HepG2 (cell line): ENCODE measurements around the gene TMED6. TPM values are rescaled to one million over a fixed set of nuclear protein-coding genes. Genes with fewer than 3 reads are reported as not detected.

Experiments
- CCDC6 ChIP-seq: sonication (generic); formaldehyde crosslinking; IDR thresholded peaks from 2 replicates; pipeline ENCODE4 v1.8.1; 2022; ENCODE audit warnings: mild to moderate bottlenecking, missing genetic modification reagents, moderate library complexity
- CEBPG ChIP-seq: IDR thresholded peaks from 2 replicates; pipeline ENCODE4 v1.6.1; 2016
- JDP2 ChIP-seq: sonication (generic); formaldehyde crosslinking; IDR thresholded peaks from 2 replicates; pipeline ENCODE4 v1.8.1; 2022; ENCODE audit warnings: missing genetic modification reagents, borderline replicate concordance
- KDM3A ChIP-seq: IDR thresholded peaks from 2 replicates; pipeline ENCODE4 v1.6.1; 2018; ENCODE audit warnings: low read depth, missing compliant biosample characterization
- NONO ChIP-seq, 2 experiments: fragments of 450-650 bp in 1 of 2; sonication (generic) in 1 of 2; formaldehyde crosslinking in 1 of 2; IDR thresholded peaks in 1 of 2; conservative IDR thresholded peaks in 1 of 2; 2 replicates each; pipeline versions ENCODE4 v1.6.1 to v1.8.0; 2017 to 2022; ENCODE audit warnings: mild to moderate bottlenecking in 1 of 2, missing genetic modification reagents in 1 of 2, moderate library complexity in 1 of 2
- PAX8 ChIP-seq: sonication (generic); formaldehyde crosslinking; IDR thresholded peaks from 2 replicates; pipeline ENCODE4 v1.8.0; 2022; ENCODE audit warnings: mild to moderate bottlenecking, missing genetic modification reagents, borderline replicate concordance
- SMARCC2 ChIP-seq: fragments of 450-650 bp; IDR thresholded peaks from 2 replicates; pipeline ENCODE4 v1.6.1; 2017; ENCODE audit warnings: antibody characterized with exemption, mild to moderate bottlenecking
- SNAPC2 ChIP-seq: sonication (generic); formaldehyde crosslinking; IDR thresholded peaks from 2 replicates; pipeline ENCODE4 v1.8.1; 2022; ENCODE audit warnings: mild to moderate bottlenecking, missing genetic modification reagents
- TBP ChIP-seq: sonication (generic); formaldehyde crosslinking; IDR thresholded peaks from 2 replicates; pipeline ENCODE4 v1.5.0; 2020; ENCODE audit warnings: missing genetic modification reagents
- TCF7L2 ChIP-seq: IDR thresholded peaks from 2 replicates; pipeline ENCODE4 v1.6.1; 2011; ENCODE audit warnings: mild to moderate bottlenecking, low read depth, low read length, moderate library complexity
- ZBTB3 ChIP-seq: sonication (generic); formaldehyde crosslinking; IDR thresholded peaks from 2 replicates; pipeline ENCODE4 v1.4.0; 2020; ENCODE audit warnings: low read depth, mild to moderate bottlenecking, moderate library complexity, missing genetic modification reagents, borderline replicate concordance
- ZNF124 ChIP-seq: sonication (generic); formaldehyde crosslinking; IDR thresholded peaks from 2 replicates; pipeline ENCODE4 v1.4.0; 2020; ENCODE audit warnings: missing genetic modification reagents
- ZNF143 ChIP-seq: sonication (generic); formaldehyde crosslinking; IDR thresholded peaks from 2 replicates; pipeline ENCODE4 v1.4.0; 2020; ENCODE audit warnings: missing genetic modification reagents
- ZNF207 ChIP-seq: fragments of 450-650 bp; IDR thresholded peaks from 2 replicates; pipeline ENCODE4 v1.6.1; 2016; ENCODE audit warnings: antibody characterized with exemption, borderline replicate concordance
- polyA plus RNA-seq, 8 experiments: library from polyadenylated mRNA; depleted of rRNA in 3 of 8; stranded (reverse) in 7 of 8; unstranded in 1 of 8; fragments of >200 nt; fragmentation: Illumina TruSeq in 4 of 8; extraction: Trizol in 4 of 8; gene quantifications; 2 replicates each; pipeline versions ENCODE4 v1.2.1 to v1.2.3, GENCODE V29; 2011 to 2016; ENCODE audit warnings: low read depth in 4 of 8, missing spikeins in 1 of 8, mixed read lengths in 1 of 8; ENCODE audit not compliant: insufficient read depth in 1 of 8
- total RNA-seq, 5 experiments: library from RNA; depleted of rRNA; stranded (reverse); fragments of >200 nt; fragmentation: Illumina TruSeq; extraction: Trizol; gene quantifications; 2 replicates each; pipeline ENCODE4 v1.2.3, GENCODE V29; 2016; ENCODE audit warnings: low read depth in 1 of 5
- TF ChIP-seq, protein P1 (sequence below): sonication (generic); formaldehyde crosslinking; IDR thresholded peaks from 2 replicates; pipeline ENCODE4 v1.5.0; 2020; ENCODE audit warnings: missing genetic modification reagents
- TF ChIP-seq, protein P2 (sequence below): sonication (generic); formaldehyde crosslinking; IDR thresholded peaks from 2 replicates; pipeline ENCODE4 v1.4.0; 2020; ENCODE audit warnings: missing genetic modification reagents
- TF ChIP-seq, protein P3 (sequence below): sonication (generic); formaldehyde crosslinking; IDR thresholded peaks from 2 replicates; pipeline ENCODE4 v1.5.0; 2020; ENCODE audit warnings: missing genetic modification reagents
- TF ChIP-seq, protein P4 (sequence below): IDR thresholded peaks from 2 replicates; pipeline ENCODE4 v1.6.1; 2016; ENCODE audit warnings: missing genetic modification reagents, missing compliant biosample characterization
- TF ChIP-seq, protein P5 (sequence below): IDR thresholded peaks from 2 replicates; pipeline ENCODE4 v1.6.1; 2016; ENCODE audit warnings: mild to moderate bottlenecking
- TF ChIP-seq, protein P6 (sequence below): sonication (generic); formaldehyde crosslinking; IDR thresholded peaks from 2 replicates; pipeline ENCODE4 v1.4.0; 2020; ENCODE audit warnings: missing genetic modification reagents

Gene TMED6
- total and polyA plus RNA-seq, 2 of the 13 experiments (the other 11 are each of a cell fraction or from before 2014, with no cell fraction given), result 9.8 to 14.4 TPM

DNA sequence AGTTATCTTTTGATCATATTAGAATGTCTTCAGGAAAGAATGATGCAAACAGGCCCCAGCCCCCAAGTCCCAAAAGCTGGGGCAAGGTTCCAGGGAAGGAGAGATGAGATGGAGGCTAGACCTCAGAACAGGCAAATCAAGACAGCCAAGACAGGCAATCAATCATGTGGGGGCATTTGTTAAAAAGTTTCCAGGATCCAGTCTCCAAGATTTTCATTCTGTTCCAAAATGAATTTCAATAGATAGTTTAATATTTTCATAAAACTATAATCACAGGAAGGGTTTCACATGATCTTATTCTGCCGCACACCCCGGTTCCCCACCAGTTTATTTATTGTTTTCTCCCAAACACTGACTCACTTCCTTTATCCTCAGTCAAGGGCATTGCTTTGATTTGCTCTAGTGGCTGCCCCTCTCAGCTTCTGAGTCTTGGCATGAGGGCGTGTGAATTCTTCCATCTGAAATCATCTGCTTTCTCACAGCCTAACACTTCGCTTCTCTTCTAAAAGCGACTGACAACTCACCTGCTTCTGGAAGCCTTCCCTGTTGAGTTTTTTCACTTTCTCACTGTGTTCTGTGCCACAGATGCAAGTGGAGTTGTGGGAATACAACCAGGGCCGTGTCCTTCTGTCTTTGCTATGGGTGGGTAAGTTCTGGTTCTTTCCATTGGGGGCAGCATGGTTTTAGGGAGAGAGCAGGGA, 46.4 kb upstream of the TMED6 start (continued):
- TF ChIP-seq NONO (IDR thresholded peaks at IDR 0.05) (no peak), NONO (CRISPR knock-in tag; conservative IDR thresholded peaks at IDR 0.05) (no peak), SNAPC2 (CRISPR knock-in tag) (no peak), ZBTB3 (CRISPR knock-in tag) (no peak), KDM3A (CRISPR knock-in tag) (0 out of 2 replicates have a peak, but pooled peaks have one; percentile 24), SMARCC2 (no peak), ZNF124 (CRISPR knock-in tag) (peak; percentile 13; the same call in 1 of the 2 replicates), TCF7L2 (no peak), CEBPG (no peak), JDP2 (CRISPR knock-in tag) (no peak), TBP (CRISPR knock-in tag) (no peak), ZNF207 (no peak), ZNF143 (CRISPR knock-in tag) (no peak), PAX8 (CRISPR knock-in tag) (no peak), CCDC6 (0 out of 2 replicates have a peak, but pooled peaks have one; percentile 61)
- TF ChIP-seq, protein P1, sequence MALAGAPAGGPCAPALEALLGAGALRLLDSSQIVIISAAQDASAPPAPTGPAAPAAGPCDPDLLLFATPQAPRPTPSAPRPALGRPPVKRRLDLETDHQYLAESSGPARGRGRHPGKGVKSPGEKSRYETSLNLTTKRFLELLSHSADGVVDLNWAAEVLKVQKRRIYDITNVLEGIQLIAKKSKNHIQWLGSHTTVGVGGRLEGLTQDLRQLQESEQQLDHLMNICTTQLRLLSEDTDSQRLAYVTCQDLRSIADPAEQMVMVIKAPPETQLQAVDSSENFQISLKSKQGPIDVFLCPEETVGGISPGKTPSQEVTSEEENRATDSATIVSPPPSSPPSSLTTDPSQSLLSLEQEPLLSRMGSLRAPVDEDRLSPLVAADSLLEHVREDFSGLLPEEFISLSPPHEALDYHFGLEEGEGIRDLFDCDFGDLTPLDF (CRISPR knock-in tag), result no peak; the same call in 1 of the 2 replicates
- TF ChIP-seq, protein P2, sequence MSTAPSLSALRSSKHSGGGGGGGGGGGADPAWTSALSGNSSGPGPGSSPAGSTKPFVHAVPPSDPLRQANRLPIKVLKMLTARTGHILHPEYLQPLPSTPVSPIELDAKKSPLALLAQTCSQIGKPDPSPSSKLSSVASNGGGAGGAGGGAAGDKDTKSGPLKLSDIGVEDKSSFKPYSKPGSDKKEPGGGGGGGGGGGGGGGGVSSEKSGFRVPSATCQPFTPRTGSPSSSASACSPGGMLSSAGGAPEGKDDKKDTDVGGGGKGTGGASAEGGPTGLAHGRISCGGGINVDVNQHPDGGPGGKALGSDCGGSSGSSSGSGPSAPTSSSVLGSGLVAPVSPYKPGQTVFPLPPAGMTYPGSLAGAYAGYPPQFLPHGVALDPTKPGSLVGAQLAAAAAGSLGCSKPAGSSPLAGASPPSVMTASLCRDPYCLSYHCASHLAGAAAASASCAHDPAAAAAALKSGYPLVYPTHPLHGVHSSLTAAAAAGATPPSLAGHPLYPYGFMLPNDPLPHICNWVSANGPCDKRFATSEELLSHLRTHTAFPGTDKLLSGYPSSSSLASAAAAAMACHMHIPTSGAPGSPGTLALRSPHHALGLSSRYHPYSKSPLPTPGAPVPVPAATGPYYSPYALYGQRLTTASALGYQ, result no peak
- TF ChIP-seq, protein P3, sequence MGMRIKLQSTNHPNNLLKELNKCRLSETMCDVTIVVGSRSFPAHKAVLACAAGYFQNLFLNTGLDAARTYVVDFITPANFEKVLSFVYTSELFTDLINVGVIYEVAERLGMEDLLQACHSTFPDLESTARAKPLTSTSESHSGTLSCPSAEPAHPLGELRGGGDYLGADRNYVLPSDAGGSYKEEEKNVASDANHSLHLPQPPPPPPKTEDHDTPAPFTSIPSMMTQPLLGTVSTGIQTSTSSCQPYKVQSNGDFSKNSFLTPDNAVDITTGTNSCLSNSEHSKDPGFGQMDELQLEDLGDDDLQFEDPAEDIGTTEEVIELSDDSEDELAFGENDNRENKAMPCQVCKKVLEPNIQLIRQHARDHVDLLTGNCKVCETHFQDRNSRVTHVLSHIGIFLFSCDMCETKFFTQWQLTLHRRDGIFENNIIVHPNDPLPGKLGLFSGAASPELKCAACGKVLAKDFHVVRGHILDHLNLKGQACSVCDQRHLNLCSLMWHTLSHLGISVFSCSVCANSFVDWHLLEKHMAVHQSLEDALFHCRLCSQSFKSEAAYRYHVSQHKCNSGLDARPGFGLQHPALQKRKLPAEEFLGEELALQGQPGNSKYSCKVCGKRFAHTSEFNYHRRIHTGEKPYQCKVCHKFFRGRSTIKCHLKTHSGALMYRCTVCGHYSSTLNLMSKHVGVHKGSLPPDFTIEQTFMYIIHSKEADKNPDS (CRISPR knock-in tag), result no peak
- TF ChIP-seq, protein P4, sequence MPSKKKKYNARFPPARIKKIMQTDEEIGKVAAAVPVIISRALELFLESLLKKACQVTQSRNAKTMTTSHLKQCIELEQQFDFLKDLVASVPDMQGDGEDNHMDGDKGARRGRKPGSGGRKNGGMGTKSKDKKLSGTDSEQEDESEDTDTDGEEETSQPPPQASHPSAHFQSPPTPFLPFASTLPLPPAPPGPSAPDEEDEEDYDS, result peak; percentile 64; the same call in 1 of the 2 replicates
- TF ChIP-seq, protein P5, sequence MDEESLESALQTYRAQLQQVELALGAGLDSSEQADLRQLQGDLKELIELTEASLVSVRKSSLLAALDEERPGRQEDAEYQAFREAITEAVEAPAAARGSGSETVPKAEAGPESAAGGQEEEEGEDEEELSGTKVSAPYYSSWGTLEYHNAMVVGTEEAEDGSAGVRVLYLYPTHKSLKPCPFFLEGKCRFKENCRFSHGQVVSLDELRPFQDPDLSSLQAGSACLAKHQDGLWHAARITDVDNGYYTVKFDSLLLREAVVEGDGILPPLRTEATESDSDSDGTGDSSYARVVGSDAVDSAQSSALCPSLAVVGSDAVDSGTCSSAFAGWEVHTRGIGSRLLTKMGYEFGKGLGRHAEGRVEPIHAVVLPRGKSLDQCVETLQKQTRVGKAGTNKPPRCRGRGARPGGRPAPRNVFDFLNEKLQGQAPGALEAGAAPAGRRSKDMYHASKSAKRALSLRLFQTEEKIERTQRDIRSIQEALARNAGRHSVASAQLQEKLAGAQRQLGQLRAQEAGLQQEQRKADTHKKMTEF, result peak; percentile 66
- TF ChIP-seq, protein P6, sequence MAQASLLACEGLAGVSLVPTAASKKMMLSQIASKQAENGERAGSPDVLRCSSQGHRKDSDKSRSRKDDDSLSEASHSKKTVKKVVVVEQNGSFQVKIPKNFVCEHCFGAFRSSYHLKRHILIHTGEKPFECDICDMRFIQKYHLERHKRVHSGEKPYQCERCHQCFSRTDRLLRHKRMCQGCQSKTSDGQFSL, result no peak
